HG03175 (cell line): ENCODE measurements around the gene ANKRD50.
A peak's percentile ranks its signal among the peaks of the same experiment; 100 is the strongest.

ENCODE experiments used
- ATAC-seq: cut with Tn5 transposase; IDR thresholded peaks from one replicate; pipeline ENCODE4 v1.9.1; 2021; ENCODE audit warnings: mild to moderate bottlenecking, moderate library complexity; ENCODE audit not compliant: unreplicated experiment

ANKRD50 gene

GRCh38 chr4:124712372-124713184, at the start of gene ANKRD50:
Gene ANKRD50 (minus strand): TSS chr4:124712732. CDS start chr4:124710511, 2,221 bp downstream.
- ATAC-seq: peak; percentile 76

GRCh38 chr4:124757126-124757525, 44.6 kb upstream of the ANKRD50 start:
- no peak for ATAC-seq

DNA sequence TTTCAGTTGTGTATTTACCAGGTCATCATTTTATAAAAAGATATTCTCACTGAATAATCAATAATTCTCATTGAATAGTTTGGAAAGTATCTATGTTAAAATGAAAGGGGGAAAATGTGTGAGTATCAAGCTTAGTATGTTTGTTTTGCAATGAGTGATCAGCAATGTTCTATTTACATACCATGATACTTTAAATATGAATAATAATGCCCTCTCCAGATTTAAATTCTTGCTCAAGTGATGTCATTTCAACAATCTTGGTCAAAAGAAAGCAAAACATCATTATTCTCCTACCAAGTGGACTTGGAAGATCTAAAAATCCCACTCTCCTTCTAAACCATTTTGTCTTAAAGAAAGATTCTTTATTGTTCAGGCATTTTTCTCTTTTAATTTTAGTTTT, 42.1 kb upstream of the ANKRD50 start:
- no peak for ATAC-seq

- ATAC-seq: no peak
Observed at GRCh38 chr4:124753941-124754581, 41.5 kb upstream of the ANKRD50 start.

DNA sequence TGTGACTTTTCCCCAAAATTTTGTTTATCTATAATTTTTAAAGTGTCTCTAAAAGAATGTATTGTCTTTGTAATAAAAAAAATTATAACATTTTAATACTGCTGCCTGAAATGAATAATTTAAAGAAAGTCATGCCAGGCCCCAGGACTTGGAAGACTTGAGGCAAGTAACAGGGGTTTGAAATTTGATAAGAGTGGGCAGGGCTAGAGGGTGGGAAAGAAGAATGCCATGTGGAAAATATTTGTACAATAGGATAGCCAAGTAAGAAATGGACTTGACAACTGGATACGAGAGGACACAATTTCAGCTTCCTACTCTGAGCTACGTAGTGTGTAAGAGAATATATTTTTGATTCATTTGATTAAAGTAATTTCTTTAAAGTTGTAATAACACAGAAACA, 36.9 kb upstream of the ANKRD50 start:
- no peak for ATAC-seq

DNA sequence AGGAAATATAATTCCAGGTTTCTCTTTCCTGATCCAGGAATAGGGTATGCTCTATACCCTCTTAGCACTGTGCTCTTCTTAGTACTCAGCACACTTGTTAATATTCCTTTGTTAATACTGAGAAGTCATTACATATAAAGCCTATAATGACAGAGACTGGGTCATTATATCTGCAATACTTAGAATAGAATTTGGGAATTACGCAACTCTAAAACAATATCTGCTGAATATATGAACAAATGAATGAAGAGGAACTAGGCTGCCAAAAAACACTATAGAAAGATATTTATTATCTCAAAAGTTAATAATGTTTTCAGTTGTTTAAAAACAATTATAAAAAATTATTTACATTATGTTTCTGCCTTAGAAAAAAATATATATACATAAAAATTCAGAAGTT, 36.4 kb upstream of the ANKRD50 start:
- no peak for ATAC-seq

- no peak for ATAC-seq
Observed at GRCh38 chr4:124745985-124746801, 33.7 kb upstream of the ANKRD50 start.

- ATAC-seq: no peak
Observed at GRCh38 chr4:124743711-124744110, 31.2 kb upstream of the ANKRD50 start.

GRCh38 chr4:124740501-124740900, 28.0 kb upstream of the ANKRD50 start:
- ATAC-seq: no peak

- ATAC-seq: no peak
Observed at GRCh38 chr4:124738994-124739393, 26.5 kb upstream of the ANKRD50 start.

GRCh38 chr4:124737619-124738018, 25.1 kb upstream of the ANKRD50 start:
- ATAC-seq: no peak

GRCh38 chr4:124736526-124736925, 24.0 kb upstream of the ANKRD50 start:
- ATAC-seq: no peak

DNA sequence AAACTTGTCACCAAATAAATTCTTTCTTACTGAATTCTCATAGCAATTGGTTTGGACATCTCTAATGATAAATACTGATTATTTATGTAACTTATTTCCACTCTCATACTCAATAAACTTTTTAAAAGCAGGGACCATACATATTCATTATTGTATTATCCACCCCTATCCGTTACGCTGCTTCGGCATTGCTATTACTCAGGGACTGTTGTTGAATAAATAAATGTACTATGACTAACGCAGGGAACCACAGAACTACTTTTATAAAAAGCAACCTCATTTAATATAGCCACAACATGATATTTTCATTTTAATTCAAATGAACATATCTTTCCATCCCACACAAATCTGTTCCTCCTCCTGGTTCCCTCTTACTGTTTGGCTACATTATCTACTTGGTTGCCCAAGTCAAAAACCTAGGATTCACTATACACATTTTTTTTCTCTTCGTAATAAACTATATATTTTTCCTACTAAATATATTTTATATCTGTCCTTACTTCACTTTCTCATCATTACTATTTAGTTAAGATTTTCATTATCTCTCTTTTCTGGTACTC, 14.9 kb upstream of the ANKRD50 start:
- ATAC-seq: no peak

DNA sequence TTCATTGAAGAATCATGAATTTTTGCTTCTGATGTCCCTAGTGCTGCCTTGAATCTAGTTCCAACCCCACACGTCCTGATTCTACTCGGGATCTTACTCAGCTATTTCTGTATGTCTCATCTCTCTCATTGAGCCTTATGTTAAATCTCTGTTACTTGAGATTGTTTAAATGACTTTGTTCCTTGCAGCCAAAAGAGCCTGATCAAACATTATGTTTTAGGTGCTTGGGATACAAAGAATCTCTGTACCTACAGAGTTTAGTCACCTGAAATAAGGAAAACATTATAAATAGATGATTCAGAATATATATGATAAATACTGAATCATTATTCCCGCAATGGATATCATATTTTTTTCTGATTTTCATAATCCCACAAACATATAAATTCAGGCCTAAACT, 13.7 kb upstream of the ANKRD50 start:
- no peak for ATAC-seq

DNA sequence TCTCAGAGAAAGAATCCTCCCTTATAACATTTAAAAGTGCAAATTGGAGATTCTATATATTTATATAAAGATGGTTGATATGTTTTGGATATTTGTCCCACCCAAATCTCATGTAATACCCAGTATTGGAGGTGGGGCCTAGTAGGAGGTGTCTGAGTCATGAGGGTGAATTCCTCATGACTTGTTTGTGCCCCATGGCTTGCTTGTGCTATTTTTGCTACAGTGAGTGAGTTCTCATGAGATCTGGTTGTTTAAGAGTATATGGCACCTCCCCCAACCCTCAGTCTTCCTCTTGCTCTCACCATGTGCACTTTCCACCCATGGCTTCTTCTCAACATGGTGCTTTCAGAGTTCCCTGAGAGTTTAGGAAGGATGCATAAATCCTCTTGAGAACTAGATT, 9.5 kb upstream of the ANKRD50 start:
- no peak for ATAC-seq

GRCh38 chr4:124717101-124717500, 4.6 kb upstream of the ANKRD50 start:
- ATAC-seq: no peak

DNA sequence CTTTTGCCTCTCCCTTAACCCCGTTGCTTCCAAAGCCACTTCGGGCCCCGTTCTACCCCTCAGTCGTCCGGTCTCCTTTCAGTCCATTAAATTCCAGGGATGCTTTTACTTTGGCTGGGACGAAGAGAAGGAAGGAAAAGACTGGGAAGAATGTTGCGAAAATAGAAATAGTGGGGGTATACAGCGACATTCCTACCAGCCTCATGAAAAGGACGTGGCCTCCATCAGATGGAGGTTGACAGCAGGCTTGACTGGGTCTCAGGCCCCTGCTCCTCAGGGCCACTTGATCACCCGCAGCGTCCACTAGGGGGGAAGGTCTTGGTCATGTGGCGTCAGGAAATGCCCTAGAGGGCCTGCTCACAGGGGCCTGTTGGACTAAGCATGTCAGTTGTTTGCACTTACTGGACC, 657 bp upstream of the ANKRD50 start:
- ATAC-seq: peak; percentile 49

DNA sequence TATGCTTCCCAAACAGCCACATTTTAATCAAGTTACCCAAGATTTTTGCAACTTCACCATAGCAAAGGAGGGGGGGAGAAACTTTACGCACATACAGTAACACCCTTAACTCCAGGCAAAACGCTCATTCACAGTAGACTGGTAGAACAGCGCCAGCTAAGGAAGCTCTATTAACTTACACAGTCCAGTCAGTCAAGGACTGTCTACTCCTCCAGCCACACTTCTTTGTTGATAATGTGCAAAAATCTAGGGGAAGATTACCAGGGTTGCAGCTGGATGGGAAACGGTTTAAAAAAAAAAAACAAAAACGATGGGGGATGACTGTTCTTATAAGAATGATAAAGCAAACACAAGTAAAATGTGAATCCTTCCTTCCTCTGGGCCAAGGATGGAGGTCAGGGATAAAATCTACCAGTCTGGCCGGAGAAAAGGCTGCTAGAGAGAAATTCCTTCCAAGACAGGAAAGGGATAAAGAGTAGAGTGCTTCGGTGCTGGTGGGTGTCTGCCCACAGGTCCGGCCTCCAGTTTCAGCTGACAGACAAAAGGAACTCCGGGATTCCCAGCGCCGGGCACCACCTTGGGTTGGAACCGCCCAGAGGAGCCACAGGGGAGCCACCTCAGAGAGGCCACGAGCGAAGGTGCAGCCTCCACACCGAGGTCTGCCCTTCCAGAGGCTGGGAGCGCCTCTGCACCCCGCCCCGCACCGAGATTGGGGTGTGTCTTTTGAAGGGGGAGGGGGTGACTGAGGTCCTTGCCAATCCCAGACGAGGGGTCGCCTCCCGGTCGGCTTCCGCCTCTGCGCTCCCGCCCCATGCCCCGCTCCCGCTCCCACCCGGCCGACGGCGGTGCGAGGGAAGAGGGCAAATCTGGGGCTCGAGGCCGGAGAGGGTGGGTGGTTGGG, 811 bp downstream of the ANKRD50 start:
- ATAC-seq: peak; percentile 12

GRCh38 chr4:124710911-124711310, 1.6 kb downstream of the ANKRD50 start:
- ATAC-seq: no peak

DNA sequence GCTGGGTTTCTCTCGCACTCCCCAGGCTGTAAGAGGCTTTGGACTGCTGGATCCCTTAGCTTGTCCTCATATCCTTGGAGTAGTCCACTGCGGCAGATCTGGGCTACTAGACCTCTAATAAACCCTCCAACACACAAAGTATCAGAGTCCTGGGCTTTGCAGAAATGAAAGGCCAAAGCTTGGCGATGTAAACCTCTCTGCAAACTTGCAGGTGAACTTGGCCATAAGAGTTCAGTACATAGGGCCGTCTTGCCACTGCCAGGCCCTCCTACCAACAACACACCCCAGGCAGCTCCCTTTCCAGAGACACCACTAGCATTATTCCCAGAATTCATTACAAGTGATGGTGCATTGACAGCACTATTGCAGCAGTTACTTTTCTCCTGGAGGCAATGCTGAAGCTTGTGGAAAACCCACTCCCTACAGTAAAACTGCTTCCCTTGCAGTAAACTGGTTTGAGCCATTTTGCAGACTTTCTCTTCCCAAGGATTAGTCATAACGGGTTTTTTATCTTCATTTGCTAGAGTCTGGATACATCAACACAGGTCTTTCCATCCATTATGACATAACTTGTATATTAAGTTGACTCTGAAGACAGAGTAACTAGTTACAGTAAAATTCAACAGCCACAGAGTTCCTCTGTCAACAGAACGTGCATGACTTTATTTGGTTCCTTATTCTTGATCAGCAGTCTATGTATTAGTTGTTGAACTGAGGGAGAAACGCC, 2.4 kb downstream of the ANKRD50 start:
- ATAC-seq: no peak
